ENCODE results near the gene SYNPO2.
"Not testable (repeated sequence)": the region's sequence is repeated elsewhere in the genome, so short reads cannot be mapped to it uniquely, and the experiment has no call there.

The SYNPO2 gene

DNA sequence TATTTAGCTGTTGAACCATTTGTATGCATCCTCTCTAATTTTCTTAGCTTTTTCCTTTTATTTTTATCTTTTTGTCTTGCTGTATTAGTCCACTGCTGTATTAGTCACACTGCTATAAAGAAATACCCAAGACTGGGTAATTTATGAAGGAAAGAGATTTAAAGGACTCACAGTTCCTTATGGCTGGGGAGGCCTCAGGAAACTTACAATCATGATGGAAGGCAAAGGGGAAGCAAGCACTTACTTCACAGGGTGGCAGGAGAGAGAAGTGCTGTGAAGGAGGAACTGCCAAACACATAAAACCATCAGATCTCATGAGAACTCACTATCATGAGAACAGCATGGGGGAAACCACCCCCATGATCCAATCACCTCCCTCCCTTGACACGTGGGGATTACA is 114.3 kb downstream of the SYNPO2 start:
- peak; percentile 49 to 65 for DNase-seq

- DNase-seq: no peak
These were observed 117.3 kb downstream of the SYNPO2 start for GRCh38 chr4:119005928-119006460.

- peak; percentile 53 to 56 for DNase-seq
These were observed 120.1 kb downstream of the SYNPO2 start for GRCh38 chr4:119008761-119009160.

DNA sequence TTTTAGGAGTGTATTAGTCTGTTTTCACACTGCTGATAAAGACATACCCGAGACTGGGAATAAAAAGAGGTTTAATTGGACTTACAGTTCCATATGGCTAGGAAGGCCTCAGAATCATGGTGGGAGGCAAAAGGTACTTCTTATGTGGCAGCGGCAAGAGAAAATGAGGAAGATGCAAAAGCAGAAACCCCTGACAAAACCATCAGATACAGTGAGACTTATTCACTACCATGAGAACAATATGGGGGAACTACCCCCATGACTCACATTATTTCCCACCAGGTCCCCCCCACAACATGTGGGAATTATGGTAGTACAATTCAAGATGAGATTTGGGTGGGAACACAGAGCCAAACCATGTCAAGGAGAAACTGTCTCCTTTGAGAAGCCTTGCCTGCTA is 121.6 kb downstream of the SYNPO2 start:
- peak; percentile 43 to 82 for DNase-seq

- peak; percentile 27 to 67 for DNase-seq
These were observed 122.4 kb downstream of the SYNPO2 start for GRCh38 chr4:119010909-119011606.

GRCh38 chr4:119011607-119011988 is 122.9 kb downstream of the SYNPO2 start:
- no peak for DNase-seq

DNA sequence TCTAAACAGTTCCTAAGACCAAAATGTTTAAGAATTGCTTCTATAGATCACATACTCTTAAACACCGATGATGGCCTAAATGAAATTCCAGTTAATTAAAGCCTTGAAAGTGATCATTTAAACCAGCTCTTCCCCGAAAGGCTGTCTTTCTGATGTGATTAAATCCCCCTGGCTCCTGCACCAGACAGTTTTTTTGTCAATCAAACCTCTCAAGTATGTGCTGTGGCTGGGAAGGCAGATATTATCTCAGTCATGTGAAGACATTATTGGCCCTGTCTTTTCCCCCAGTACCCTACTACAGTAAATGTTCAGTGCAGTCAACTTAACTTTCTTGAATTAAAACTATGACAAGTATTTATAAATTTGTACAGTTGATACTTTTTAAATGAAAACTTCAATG is 126.0 kb downstream of the SYNPO2 start:
- no peak for DNase-seq

GRCh38 chr4:119016636-119017035 is 128.0 kb downstream of the SYNPO2 start:
- no peak for DNase-seq

GRCh38 chr4:119017636-119018035 is 129.0 kb downstream of the SYNPO2 start:
- no peak for DNase-seq

- DNase-seq: no peak
These were observed 131.5 kb downstream of the SYNPO2 start for GRCh38 chr4:119020158-119020557.

- DNase-seq: not testable (repeated sequence)
These were observed 133.9 kb downstream of the SYNPO2 start for GRCh38 chr4:119022520-119022919.

- no peak for DNase-seq
These were observed 135.4 kb downstream of the SYNPO2 start for GRCh38 chr4:119024102-119024501.

DNA sequence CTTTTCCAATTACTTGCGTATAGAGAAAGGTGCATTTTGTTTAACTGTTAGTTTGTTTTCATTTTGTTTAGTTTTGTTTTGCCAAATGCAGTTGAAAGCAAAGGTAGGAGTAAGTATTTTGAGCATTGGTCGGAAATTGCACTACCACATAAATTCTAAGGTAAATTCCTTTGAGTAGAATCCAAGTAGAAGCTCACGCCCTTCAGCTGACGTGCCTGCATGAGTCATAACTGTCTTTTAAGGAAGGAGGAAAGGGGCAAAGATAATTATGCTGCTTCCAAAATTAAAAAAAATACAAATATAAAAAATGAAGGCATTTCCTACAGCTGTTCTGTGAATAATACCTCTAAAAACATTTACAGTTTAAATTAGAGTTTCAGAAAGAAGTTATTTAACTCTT is 136.8 kb downstream of the SYNPO2 start:
- peak; percentile 81 to 90 for DNase-seq

- DNase-seq: peak; percentile 89 to 94
These were observed 137.4 kb downstream of the SYNPO2 start for GRCh38 chr4:119025916-119026661.

GRCh38 chr4:119026662-119027444 is 138.2 kb downstream of the SYNPO2 start:
- no peak for DNase-seq

DNA sequence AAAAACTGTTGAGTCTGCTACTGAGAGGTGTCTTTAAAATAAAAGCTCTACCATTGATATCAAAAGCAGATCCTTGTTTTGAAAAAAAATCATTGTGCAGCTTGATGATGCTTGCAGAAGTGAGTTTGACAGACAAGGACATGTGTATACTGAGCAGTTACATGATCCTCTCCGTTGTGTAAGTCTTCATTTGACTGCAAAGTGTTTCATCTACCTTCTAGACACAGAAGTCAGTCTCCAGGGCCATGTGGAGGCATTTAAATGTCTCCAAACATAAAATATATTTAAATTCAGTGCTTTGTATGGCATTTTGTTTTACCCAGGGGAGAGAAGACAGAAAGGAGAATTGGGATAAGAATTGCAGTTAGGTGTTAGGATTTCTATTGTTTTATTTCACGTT is 139.2 kb downstream of the SYNPO2 start:
- DNase-seq: peak; percentile 24 to 62

GRCh38 chr4:119028296-119028695 is 139.6 kb downstream of the SYNPO2 start:
- DNase-seq: no peak

GRCh38 chr4:119029847-119030535 is 141.3 kb downstream of the SYNPO2 start:
- DNase-seq: no peak

- DNase-seq: no peak
These were observed 141.9 kb downstream of the SYNPO2 start for GRCh38 chr4:119030536-119030890.

DNA sequence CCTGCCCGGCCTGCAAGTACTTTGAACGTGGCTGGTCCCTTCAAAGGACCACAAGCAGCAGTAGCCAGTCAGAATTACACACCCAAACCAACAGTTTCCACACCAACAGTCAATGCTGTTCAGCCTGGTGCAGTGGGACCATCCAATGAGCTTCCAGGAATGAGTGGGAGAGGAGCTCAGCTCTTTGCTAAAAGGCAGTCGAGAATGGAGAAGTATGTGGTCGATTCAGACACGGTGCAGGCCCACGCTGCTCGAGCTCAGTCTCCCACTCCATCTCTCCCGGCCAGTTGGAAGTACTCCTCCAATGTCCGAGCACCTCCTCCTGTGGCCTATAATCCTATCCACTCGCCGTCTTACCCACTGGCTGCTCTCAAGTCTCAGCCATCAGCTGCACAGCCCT is 142.6 kb downstream of the SYNPO2 start:
- peak; percentile 79 to 92 for DNase-seq

- DNase-seq: no peak
These were observed 144.4 kb downstream of the SYNPO2 start for GRCh38 chr4:119032921-119033685.

Measured in inflammatory macrophage treated with lipopolysaccharide for 1 hour (primary cell).